Medulla oblongata (tissue), 1 donor: Measurements from ENCODE around the gene EGLN3.
"Not testable (repeated sequence)": the region's sequence is repeated elsewhere in the genome, so short reads cannot be mapped to it uniquely, and the experiment has no call there.

Experiments
- DNase-seq: peaks from one replicate; pipeline ENCODE4 v3.0.0-alpha.2; 2015; ENCODE audit errors: extremely low spot score

The EGLN3 gene

GRCh38 chr14:33950320-33951182 is at the start of gene EGLN3:
EGLN3 (minus strand) TSS chr14:33951074; CDS start chr14:33950752, 322 bp downstream.
- peak; percentile 96 for DNase-seq

- DNase-seq = no peak
These were observed 49.5 kb upstream of the EGLN3 start for GRCh38 chr14:34000396-34000795.

- DNase-seq = no peak
These were observed 49.0 kb upstream of the EGLN3 start for GRCh38 chr14:33999771-34000291.

- DNase-seq = no peak
These were observed 46.7 kb upstream of the EGLN3 start for GRCh38 chr14:33997611-33998010.

GRCh38 chr14:33996462-33996861 is 45.6 kb upstream of the EGLN3 start:
- no peak for DNase-seq

GRCh38 chr14:33993246-33993645 is 42.4 kb upstream of the EGLN3 start:
- no peak for DNase-seq

GRCh38 chr14:33992274-33993007 is 41.6 kb upstream of the EGLN3 start:
- no peak for DNase-seq

GRCh38 chr14:33990790-33991189 is 39.9 kb upstream of the EGLN3 start:
- no peak for DNase-seq

- no peak for DNase-seq
These were observed 36.7 kb upstream of the EGLN3 start for GRCh38 chr14:33987565-33988080.

- DNase-seq = no peak
These were observed 35.9 kb upstream of the EGLN3 start for GRCh38 chr14:33986804-33987203.

- DNase-seq = no peak
These were observed 34.4 kb upstream of the EGLN3 start for GRCh38 chr14:33985242-33985641.

- DNase-seq = no peak
These were observed 28.9 kb upstream of the EGLN3 start for GRCh38 chr14:33979613-33980276.

- no peak for DNase-seq
These were observed 28.2 kb upstream of the EGLN3 start for GRCh38 chr14:33978892-33979612.

GRCh38 chr14:33972583-33973081 is 21.8 kb upstream of the EGLN3 start:
- no peak for DNase-seq

GRCh38 chr14:33969846-33970245 is 19.0 kb upstream of the EGLN3 start:
- DNase-seq = not testable (repeated sequence)

- DNase-seq = no peak
These were observed 17.8 kb upstream of the EGLN3 start for GRCh38 chr14:33968722-33969121.

GRCh38 chr14:33967138-33967537 is 16.3 kb upstream of the EGLN3 start:
- DNase-seq = no peak

- DNase-seq = no peak
These were observed 15.4 kb upstream of the EGLN3 start for GRCh38 chr14:33966276-33966675.

GRCh38 chr14:33964599-33965317 is 13.9 kb upstream of the EGLN3 start:
- no peak for DNase-seq

GRCh38 chr14:33963892-33964291 is 13.0 kb upstream of the EGLN3 start:
- DNase-seq = no peak
